HG03175 (cell line): ENCODE results near the gene MED26.

Experiments
- ATAC-seq: cut with Tn5 transposase; IDR thresholded peaks from one replicate; pipeline ENCODE4 v1.9.1; 2021; ENCODE audit warnings: mild to moderate bottlenecking, moderate library complexity; ENCODE audit not compliant: unreplicated experiment

MED26 gene

GRCh38 chr19:16614941-16615340 lies 13.1 kb downstream of the MED26 start:
- no peak for ATAC-seq

DNA sequence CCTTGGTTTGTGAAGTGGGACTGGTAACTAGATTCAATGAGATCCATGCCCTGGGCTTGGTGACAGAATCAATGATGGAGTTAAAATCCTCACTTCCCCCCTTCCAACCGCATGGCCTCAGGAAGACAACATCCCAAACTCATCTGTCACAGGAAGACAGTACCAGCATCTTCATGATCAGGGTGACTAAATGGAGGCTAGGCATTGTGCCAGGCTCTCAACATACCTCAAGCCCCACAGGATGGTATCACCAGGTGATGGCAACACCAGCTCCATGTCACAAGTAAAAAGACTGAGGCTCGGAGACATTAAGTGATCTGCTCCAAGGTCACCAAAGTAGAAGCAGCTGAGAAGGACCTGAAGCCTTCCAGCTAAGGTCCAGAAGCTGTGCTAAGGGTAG lies 14.2 kb downstream of the MED26 start:
- ATAC-seq = no peak

- no peak for ATAC-seq
These were observed 15.4 kb downstream of the MED26 start for GRCh38 chr19:16612636-16613035.

DNA sequence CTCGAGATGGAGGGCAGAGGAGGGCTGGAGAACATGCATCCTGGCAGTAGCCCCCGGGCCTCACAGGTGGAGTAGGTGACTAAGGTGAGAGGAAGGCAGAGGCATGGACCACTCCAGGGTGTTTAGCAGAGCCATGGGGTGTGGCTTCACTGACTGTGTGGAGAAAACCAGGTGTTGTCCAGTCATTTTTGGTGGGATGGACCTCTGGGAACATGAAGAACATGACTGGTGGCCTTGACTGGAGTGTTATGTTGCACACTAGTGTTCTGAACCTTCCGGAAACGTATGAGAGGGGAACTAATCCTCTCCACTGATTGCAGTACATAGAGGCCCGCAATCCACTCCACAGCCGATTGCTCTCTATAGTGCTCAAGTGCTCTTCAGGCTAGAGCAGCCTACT lies 16.9 kb downstream of the MED26 start:
- ATAC-seq = no peak

DNA sequence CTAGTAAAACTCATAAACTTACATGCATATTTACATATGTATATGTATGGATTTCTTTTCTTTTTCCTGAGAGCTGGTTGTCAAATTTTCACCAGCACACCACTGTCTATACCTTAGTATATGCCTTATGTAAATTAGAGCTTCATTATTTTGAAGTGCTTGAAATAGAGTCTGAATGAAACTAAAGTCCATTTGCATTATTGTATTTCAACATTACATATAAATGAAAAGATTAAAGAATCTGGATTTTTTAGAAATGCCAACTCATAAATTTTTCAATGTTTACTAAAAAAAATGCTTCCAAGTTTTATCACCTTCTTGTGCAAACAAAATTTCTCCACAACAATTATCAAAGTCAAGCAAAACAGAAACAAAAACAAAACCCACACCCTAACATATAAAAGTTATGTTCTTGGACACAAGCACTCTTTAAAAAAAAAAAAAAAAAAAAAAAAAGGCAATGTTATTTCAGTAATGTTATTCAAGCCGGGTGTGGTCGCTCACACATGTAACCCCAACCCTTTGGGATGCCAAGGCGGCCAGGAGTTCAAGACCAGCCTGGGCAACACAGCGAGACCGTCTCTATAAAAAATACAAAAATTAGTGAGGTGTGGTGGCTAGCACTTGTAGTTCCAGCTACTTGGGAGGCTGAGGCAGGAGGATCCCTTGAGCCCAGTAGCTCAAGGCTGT lies 18.3 kb downstream of the MED26 start:
- no peak for ATAC-seq

GRCh38 chr19:16608290-16608739 lies 19.7 kb downstream of the MED26 start:
- ATAC-seq = no peak

DNA sequence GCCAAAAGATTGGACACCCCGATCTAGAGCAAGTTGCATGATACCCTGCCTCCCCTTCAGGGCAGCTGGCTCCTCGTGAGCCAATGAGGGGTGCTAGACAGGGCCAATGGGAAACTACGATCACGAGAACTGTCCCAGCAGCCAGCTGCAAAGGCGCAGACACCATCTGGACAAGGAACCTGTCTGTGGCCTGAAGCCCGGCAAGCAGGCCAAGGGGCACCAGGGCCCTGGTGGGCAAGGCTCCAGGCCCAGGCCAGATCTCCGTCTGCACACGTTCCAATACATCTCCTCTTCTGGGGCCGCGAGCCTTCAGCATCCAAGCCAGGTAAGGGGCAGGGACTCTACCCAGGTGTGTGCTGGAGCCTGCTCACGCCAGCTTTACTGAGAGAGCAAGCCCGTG lies 20.2 kb downstream of the MED26 start:
- ATAC-seq = no peak

GRCh38 chr19:16605553-16605994 lies 22.4 kb downstream of the MED26 start:
- no peak for ATAC-seq

- ATAC-seq = no peak
These were observed 22.9 kb downstream of the MED26 start for GRCh38 chr19:16605115-16605514.

DNA sequence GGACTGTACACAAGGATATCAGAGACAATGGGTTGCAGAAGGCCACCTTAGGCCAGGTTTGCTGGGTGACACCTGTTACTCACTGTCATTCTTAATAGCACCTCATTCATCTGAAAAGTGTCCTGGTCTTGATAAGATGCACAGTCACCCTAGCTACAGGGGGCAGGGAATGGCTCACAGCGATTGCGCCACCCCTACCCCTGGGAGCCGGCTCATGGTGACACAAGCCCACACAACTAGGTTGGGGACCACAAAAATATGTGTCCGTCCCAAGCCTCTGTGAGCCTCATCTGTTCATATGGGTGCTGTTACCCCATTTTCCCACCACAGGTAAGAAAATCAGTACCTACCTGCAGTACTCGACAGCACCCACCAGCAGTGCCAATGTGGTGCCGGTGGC lies 23.4 kb downstream of the MED26 start:
- ATAC-seq = no peak

GRCh38 chr19:16603090-16603489 lies 24.9 kb downstream of the MED26 start:
- ATAC-seq = no peak

GRCh38 chr19:16601378-16602052 lies 26.5 kb downstream of the MED26 start:
- ATAC-seq = no peak

DNA sequence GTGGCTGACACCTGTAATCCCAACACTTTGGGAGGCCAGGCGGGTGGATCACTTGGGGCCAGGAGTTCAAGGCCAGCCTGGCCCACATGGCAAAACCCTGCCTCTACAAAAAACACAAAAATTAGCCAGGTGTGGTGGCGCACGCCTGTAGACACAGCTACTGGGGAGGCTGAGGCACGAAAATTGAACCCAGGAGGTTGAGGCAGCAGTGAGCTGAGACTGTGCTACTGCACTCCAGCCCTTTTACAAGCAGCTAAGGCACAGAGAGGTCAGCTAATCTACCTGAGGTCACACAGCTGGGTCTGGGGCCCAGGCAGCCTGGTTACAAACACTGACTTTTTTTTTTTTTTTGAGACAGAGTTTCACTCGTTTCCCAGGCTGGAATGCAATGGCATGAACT lies 27.2 kb downstream of the MED26 start:
- ATAC-seq = no peak

DNA sequence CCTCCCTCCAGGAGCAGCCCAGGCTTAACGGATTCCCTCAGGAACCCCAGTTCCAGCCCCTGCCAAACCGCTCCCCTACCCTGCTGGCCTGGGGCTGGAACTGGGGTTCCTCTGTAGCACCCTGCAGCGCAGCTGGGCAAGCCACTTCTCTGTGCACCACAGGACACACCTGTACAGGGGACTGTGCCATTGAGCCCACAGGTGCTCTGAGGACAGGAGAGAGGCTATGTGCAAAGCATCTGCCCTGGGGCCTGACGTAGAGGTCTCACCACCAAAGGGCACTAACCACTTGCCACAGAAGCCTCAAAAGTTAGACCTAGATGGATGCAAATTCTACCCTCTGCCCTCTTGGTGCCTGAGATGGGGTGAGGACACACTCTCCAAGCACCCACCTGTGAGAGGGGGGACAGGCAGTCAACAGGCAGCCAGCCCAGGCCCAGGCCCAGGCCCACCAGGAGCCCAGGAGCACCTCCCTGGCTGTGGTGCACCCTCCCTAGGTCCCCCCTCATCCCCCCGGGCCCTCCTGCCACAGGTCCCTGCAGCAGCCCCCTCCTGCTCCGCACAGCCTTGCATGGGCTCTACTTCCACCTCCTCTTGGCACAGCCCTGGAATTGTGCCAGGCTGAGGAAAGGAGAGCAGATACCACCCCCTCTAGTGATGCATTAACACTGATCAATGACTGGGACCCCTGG lies 28.2 kb downstream of the MED26 start:
- ATAC-seq = no peak

GRCh38 chr19:16598848-16599247 lies 29.2 kb downstream of the MED26 start:
- ATAC-seq = no peak

DNA sequence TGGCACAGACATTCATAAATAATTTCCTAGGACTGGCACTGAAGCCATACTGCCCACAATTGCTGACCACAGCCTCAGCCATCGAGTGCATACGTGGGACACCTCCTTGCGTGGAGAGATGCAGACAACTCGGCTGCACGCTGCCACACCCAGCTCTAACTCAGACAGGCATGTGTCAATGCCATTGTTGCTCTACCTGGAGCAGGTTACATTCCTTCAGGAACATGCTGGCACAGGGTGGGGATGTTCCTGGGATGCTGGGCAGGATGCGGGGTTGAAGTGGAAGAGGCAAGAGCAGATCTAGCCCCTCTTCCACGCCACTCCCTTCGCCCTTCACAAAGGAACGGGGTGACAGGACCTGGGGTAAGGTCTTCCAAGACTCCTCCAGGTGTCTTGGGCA lies 31.6 kb downstream of the MED26 start:
- ATAC-seq = no peak

DNA sequence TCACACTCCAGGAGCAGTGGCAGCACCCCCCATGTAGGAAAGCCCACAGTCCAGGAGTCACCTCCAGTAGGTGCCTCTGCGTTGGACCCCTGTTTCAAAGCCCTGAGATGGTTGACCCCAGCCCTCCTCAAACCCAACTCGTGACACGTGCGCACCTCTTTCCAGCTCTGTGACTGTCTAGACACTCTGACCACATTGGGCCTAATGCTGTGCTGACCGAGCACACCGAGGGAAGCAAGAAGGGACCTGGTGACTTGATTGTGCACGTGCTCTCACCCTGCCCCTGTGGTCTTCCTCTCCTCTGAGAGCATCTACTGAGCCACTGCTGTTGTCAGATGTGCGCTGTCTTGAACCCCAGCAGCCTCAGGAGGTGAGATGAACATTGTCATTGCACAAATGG lies 32.9 kb downstream of the MED26 start:
- no peak for ATAC-seq

GRCh38 chr19:16594681-16595091 lies 33.3 kb downstream of the MED26 start:
- no peak for ATAC-seq

- ATAC-seq = no peak
These were observed 33.8 kb downstream of the MED26 start for GRCh38 chr19:16594131-16594586.

GRCh38 chr19:16593181-16593580 lies 34.8 kb downstream of the MED26 start:
- ATAC-seq = no peak

DNA sequence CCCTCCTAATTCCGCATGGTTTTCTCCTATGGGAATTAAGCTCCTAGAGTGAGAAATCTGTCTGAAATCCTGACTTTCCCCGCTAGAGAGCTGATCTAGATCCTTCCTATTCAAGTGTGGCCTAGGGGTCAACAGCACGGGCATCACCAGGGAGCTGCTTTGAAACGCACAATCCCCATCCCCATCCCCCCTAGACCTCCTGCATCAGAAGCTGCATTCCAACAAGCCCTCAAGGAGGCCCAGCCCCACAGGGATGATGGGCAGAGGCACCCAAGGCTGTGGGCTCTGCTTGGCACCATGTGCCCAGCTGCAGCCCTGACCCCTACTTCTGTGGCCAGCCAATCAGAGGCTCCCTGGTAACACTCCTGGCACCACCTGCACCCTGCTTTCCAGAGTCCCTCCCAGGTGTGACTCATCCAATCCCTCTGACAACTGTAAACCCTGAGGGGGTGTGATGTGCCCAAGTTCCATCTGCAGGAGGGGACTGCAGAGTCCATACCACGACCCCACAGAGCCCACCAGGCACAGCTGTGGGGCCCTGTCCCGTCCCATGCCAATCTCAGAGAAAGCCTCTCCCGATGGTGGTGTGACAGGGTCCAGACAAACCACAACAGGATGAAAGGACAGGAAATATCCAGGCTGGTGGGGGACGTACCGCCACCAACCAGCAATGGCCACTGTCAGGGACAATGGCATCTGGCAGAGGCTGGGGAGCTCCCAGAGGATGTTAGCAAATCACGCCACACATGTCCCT lies 36.0 kb downstream of the MED26 start:
- no peak for ATAC-seq
